GM10266 (cell line): ENCODE measurements around the gene ARHGAP12.
A peak's percentile ranks its signal among the peaks of the same experiment; 100 is the strongest.

ENCODE experiments used
- DNase-seq: peaks from one replicate; pipeline ENCODE4 v3.0.0; 2012; ENCODE audit errors: extremely low spot score
- CTCF ChIP-seq: IDR thresholded peaks from 2 replicates; pipeline ENCODE4 v1.5.1; 2012; ENCODE audit warnings: mild to moderate bottlenecking, low read depth; ENCODE audit not compliant: control insufficient read depth, insufficient read depth; ENCODE audit errors: missing control alignments

ARHGAP12 gene

GRCh38 chr10:31927884-31928548, 615 bp downstream of the ARHGAP12 start:
- no peak for TF ChIP-seq CTCF
- peak; percentile 75 for DNase-seq

GRCh38 chr10:31927565-31927883, 1.1 kb downstream of the ARHGAP12 start:
- no peak for DNase-seq
- no peak for TF ChIP-seq CTCF

- TF ChIP-seq CTCF: no peak
- DNase-seq: no peak
Measured at GRCh38 chr10:31926765-31927564, 1.7 kb downstream of the ARHGAP12 start.

GRCh38 chr10:31926160-31926559, 2.5 kb downstream of the ARHGAP12 start:
- DNase-seq: no peak
- no peak for TF ChIP-seq CTCF

- no peak for TF ChIP-seq CTCF
Measured at GRCh38 chr10:31924833-31925232, 3.8 kb downstream of the ARHGAP12 start.

GRCh38 chr10:31923389-31923788, 5.2 kb downstream of the ARHGAP12 start:
- no peak for DNase-seq
- no peak for TF ChIP-seq CTCF

More at GRCh38 chr10:31924833-31925232, 3.8 kb downstream of the ARHGAP12 start:
- DNase-seq: no peak

- TF ChIP-seq CTCF: no peak
- DNase-seq: peak; percentile 5
Measured at GRCh38 chr10:31921031-31921430, 7.6 kb downstream of the ARHGAP12 start.
